ENCODE data around the gene MYRF. TPM values are rescaled to one million over a fixed set of nuclear protein-coding genes. Genes with fewer than 3 reads are reported as not detected.

MYRF gene
- total RNA-seq: 0.24 and 0.32 TPM in 2 replicates

DNA sequence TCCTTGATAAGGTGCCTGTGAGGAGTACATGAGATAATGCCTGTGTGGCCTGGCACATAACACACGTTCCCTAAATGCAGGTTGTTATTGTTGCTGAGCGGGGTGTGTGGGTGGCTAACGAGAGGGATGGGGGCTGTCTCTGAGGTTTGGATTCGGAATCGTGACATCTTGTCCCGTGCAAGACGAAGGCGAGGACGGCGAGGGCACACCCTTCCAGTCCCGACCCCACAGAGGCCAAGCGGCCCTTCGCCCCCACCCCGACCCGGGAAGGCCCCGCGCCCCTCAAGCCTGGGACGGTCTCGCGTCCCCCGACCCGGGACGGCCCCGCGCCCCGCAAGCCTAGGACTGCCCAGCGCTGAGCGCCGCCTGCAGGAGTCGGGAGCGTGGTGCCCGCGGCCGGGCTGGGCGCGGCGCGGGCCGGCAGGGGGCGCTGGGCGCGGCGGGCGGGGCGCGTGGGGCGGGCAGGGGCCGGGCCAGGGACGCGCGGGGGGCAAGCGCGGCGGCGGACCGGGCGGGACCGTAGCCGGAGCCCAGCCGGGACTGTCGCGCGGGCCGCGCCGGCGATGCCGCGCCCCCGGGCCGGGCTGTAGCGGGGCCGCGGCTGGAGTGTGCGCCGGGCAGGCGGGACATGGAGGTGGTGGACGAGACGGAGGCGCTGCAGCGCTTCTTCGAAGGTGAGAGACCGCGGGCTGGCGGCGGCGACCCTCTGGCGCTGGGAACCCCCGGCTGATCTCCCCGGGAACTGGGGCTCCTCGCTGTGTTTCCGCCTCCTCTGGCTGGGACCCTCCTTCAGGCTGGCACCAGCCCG is at the start of gene MYRF:
TSS of gene MYRF (plus strand) at position 520 of the 808 bp plus-strand sequence. CDS start at position 629, 109 bp downstream.

DNA sequence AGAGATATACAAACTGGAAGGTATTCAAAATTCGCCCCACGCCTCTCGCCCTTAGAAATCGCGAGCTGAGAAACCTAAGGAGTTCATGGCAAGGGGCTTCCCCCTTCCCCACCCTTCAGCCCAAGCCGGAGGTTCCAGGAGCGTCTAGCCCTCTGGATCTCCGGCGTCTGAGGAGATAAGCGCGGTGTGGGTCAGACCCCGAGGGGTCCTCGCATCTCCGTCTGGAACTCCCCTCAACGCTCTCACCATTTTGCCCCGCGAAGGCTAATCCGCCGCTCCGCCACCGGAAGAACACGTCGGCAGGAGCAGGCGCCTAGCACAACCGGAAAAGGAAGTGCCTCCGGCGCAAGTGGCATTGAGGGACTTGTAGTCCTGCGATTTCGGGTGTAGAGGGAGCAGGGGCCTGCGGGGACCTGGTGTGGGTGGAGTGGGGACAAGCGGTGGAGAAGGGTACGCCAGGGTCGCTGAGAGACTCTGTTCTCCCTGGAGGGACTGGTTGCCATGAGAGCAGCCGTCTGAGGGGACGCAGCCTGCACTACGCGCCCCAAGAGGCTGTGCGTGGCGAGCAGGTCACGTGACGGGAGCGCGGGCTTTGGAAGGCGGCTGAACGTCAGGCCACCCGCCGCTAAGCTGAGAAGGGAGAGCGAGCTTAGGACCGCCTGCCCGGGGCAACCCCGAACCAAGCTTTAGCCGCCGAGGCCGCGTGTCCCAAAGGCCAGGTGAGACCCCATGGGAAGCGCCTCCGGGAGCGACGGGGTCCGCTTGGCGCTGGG is 40.1 kb downstream of the MYRF start, which contains the start of the genes FEN1 and TMEM258:
TSS of gene FEN1 (plus strand) at position 602 of the 773 bp plus-strand sequence. CDS start 2,451 bp downstream, outside the sequence.
TSS of gene TMEM258 (minus strand) at position 290 of the 773 bp plus-strand sequence. CDS start at position 249, 41 bp downstream.

DNA sequence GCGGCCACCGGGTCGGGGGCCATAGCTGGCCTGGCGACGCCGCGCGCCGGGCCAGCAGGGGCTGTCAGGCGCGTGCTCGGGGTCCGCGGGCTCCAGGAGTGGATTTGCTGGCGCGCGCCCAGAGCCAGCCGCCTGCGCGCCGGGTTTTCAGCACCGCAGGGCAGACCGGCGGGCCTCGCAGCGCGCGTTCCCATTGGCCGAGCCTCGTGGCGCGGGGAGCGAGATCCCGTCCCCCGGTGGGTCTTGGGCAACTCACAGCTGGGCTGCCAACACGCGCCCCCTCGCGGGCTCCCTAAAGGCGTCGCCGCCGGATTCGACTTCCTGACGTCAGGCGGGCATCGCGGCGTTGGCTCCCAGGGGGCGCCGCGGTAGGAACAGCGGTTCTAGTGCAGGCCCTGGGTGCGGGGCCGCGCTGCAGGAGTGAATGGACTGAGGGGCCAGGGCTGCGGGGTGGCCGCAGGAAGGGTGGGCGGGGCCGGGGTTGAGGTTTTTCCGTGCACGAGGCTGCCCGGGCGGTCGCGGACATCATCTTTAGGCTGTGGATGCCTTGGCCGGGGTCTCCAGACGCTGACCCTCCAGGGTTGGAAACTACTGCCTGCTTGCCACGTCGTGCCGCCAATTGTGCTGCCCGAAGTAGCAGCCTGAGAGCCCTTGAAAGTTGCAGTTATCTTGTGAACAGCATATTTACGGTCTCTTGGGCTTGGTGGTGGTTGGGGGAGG is 64.5 kb downstream of the MYRF start, which contains the start of gene FADS1:
TSS of gene FADS1 (minus strand) at position 268 of the 720 bp plus-strand sequence. CDS start at position 194, 74 bp downstream.

DNA sequence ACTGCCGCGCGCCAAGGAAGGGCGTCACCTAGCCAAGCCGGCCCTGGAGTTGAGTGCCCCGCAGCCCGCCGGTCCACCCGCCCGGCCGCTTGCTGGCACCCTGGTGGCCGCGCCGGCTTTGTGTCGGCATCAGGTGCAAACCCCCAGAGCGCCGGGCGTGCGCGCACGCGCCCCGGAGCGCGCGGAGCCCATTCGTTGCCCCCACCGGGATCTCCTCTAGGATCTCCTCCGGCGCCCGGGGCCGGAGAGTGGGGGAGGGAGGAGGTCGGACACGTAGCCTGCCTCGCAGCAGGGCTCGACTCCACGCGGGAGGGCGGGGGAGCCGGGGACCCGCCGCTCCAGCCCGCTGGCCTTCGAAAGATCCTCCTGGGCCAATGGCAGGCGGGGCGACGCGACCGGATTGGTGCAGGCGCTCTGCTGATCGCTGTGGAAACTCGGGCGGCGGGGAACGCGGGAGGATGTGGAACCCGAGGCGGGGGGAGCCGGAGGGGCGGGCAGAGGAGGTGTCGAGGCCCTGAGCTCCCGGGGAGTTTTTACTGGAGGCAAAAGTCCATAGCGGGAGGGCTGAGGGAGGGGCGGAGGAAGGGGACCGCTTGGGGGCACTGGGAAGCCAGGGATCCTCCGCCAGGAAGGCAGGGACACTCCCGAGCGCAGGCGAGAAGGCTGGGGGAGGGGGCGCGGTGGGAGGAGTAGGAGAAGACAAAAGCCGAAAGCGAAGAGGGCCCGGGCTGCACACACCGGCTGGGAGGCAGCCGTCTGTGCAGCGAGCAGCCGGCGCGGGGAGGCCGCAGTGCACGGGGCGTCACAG is 75.3 kb downstream of the MYRF start, which contains the start of gene FADS2:
TSS of gene FADS2 (plus strand) at position 730 of the 808 bp plus-strand sequence. CDS start 91 bp downstream, outside the sequence.

Other genes with a start within 250 kb of the MYRF start
- gene LRRC10B, start 243.9 kb upstream of the MYRF start, total RNA-seq: not detected in 2 replicates
- gene SYT7, start 171.6 kb upstream of the MYRF start, total RNA-seq: 0.61 and 0.65 TPM in 2 replicates
- 2.2 and 3.4 TPM in 2 replicates for gene DAGLA, start 72.2 kb upstream of the MYRF start, total RNA-seq
- 43.6 and 46.1 TPM in 2 replicates for gene TMEM258, start 40.0 kb downstream of the MYRF start, total RNA-seq
- gene FEN1, start 40.3 kb downstream of the MYRF start, total RNA-seq: 6.0 and 6.7 TPM in 2 replicates
- 279 and 347 TPM in 2 replicates for gene FADS1, start 64.4 kb downstream of the MYRF start, total RNA-seq
- gene FADS2, start 75.7 kb downstream of the MYRF start, total RNA-seq: 555 and 667 TPM in 2 replicates
- gene FADS3, start 138.9 kb downstream of the MYRF start, total RNA-seq: 88.6 and 121 TPM in 2 replicates
- 16.9 and 19.0 TPM in 2 replicates for gene RAB3IL1, start 164.9 kb downstream of the MYRF start, total RNA-seq
- 5.2 and 5.5 TPM in 2 replicates for gene BEST1, start 197.7 kb downstream of the MYRF start, total RNA-seq
- gene FTH1, start 215.0 kb downstream of the MYRF start, total RNA-seq: 724 and 814 TPM in 2 replicates